Endodermal cell (in vitro differentiated cells): ENCODE results near the gene BUB1. TPM values are rescaled to one million over a fixed set of nuclear protein-coding genes. Genes with fewer than 3 reads are reported as not detected.
"Not testable (repeated sequence)": the region's sequence is repeated elsewhere in the genome, so short reads cannot be mapped to it uniquely, and the experiment has no call there.

ENCODE experiments used
- DNase-seq: peaks from one replicate; pipeline ENCODE4 v3.0.0-alpha.2; 2017
- H3K27ac ChIP-seq: 2 replicates; pipeline ENCODE4 v1.5.1; 2013; ENCODE audit warnings: mild to moderate bottlenecking, low read depth, low read length, moderate library complexity
- H3K27me3 ChIP-seq: 2 replicates; pipeline ENCODE4 v1.6.1; 2013; ENCODE audit warnings: mild to moderate bottlenecking, low read length, moderate library complexity; ENCODE audit not compliant: insufficient read depth, control insufficient read depth, poor library complexity, severe bottlenecking
- H3K36me3 ChIP-seq: 2 replicates; pipeline ENCODE4 v1.7.0; 2013; ENCODE audit warnings: mild to moderate bottlenecking, low read length, moderate library complexity; ENCODE audit not compliant: control insufficient read depth, insufficient read depth
- H3K4me1 ChIP-seq: one replicate; pipeline ENCODE4 v1.7.0; 2013; ENCODE audit warnings: low read length; ENCODE audit not compliant: control insufficient read depth, insufficient read depth
- H3K4me3 ChIP-seq: 2 replicates; pipeline ENCODE4 v1.5.1; 2013; ENCODE audit warnings: mild to moderate bottlenecking, low read length, moderate library complexity
- H3K9ac ChIP-seq: 2 replicates; pipeline ENCODE4 v1.6.1; 2013; ENCODE audit warnings: mild to moderate bottlenecking, low read length, moderate library complexity; ENCODE audit not compliant: poor library complexity, severe bottlenecking; ENCODE audit errors: extremely low read depth
- H3K9me3 ChIP-seq: 2 replicates; pipeline ENCODE4 v1.6.1; 2013; ENCODE audit warnings: mild to moderate bottlenecking, low read length, moderate library complexity; ENCODE audit not compliant: control insufficient read depth
- H3K27ac Mint-ChIP-seq: 2 replicates; pipeline ENCODE4 v1.8.0; 2020; ENCODE audit warnings: mixed read lengths
- H3K27me3 Mint-ChIP-seq: 2 replicates; pipeline ENCODE4 v1.8.0; 2021; ENCODE audit warnings: mild to moderate bottlenecking, mixed read lengths; ENCODE audit not compliant: insufficient read depth
- H3K36me3 Mint-ChIP-seq: 2 replicates; pipeline ENCODE4 v1.8.0; 2020; ENCODE audit warnings: low read depth, mixed read lengths
- H3K4me1 Mint-ChIP-seq: 2 replicates; pipeline ENCODE4 v1.8.0; 2020; ENCODE audit warnings: mixed read lengths
- H3K4me3 Mint-ChIP-seq: 2 replicates; pipeline ENCODE4 v1.8.0; 2020; ENCODE audit warnings: mild to moderate bottlenecking, moderate library complexity, mixed read lengths
- H3K9me3 Mint-ChIP-seq: 2 replicates; pipeline ENCODE4 v1.8.0; 2020; ENCODE audit warnings: mild to moderate bottlenecking, mixed read lengths
- WGBS, 2 experiments: methylation state at CpG; one replicate each; pipeline versions ENCODE4 v1.1.5 to v1.1.7; 2013; ENCODE audit warnings: missing lambda C conversion rate in 2 of 2, mixed read lengths in 1 of 2; ENCODE audit not compliant: insufficient coverage in 1 of 2, insufficient read length in 1 of 2; 5-methylcytosine and 5-hydroxymethylcytosine counted together
- total RNA-seq, 2 donors: library from RNA; stranded (reverse); fragmentation: NEBNext Ultra II Directional in 1 of 2; extraction: Animal tissue kit (Norgen Biotek cat#: 25700) in 1 of 2; gene quantifications; 2 replicates in 1 of 2; 3 replicates in 1 of 2; pipeline ENCODE4 v1.2.1, GENCODE V29; 2021

Gene BUB1
- total RNA-seq, 2 donors from 2014 or later = 68.3 to 118 TPM

DNA sequence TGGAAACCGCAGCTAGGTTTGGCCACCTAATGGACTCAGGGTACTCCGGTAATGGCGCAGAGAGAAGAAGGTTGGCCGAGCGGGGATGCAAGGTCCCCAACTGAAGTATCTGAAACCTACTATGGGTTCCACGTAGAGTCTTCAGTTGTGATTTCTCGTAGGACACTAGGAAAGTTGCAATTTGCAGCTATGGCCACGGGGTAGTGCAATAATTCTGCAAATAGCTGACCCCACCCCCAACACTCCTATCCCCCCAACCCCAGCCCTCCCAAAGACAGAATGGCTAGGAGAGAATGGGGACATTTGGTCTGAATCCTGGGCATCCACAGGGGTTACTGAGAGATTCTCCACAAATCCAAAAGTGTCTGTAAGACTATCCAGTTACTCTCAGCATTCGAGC, 75.7 kb downstream of the BUB1 start:
- H3K27ac Mint-ChIP-seq, H3K27ac ChIP-seq, H3K4me3 Mint-ChIP-seq, H3K36me3 Mint-ChIP-seq, H3K36me3 ChIP-seq, H3K4me1 ChIP-seq, DNase-seq, H3K9me3 Mint-ChIP-seq, H3K27me3 ChIP-seq, H3K27me3 Mint-ChIP-seq, H3K4me1 Mint-ChIP-seq, H3K9me3 ChIP-seq, H3K9ac ChIP-seq, H3K4me3 ChIP-seq: not testable (repeated sequence)
- WGBS, 2 experiments = 100% methylated on average over 3 of the region's 9 CpGs; no CpG with 5 or more reads in 1 of the 2 experiments

GRCh38 chr2:110591973-110592372, 85.9 kb downstream of the BUB1 start:
- not testable (repeated sequence) for H3K27me3 Mint-ChIP-seq, H3K4me1 Mint-ChIP-seq, H3K27ac ChIP-seq, H3K4me1 ChIP-seq, H3K27ac Mint-ChIP-seq, H3K9me3 Mint-ChIP-seq, H3K36me3 ChIP-seq, H3K4me3 Mint-ChIP-seq, H3K4me3 ChIP-seq, H3K9me3 ChIP-seq, H3K27me3 ChIP-seq, H3K36me3 Mint-ChIP-seq, H3K9ac ChIP-seq, DNase-seq
- WGBS, 2 experiments = no CpG with 5 or more reads among the region's 2 CpGs

DNA sequence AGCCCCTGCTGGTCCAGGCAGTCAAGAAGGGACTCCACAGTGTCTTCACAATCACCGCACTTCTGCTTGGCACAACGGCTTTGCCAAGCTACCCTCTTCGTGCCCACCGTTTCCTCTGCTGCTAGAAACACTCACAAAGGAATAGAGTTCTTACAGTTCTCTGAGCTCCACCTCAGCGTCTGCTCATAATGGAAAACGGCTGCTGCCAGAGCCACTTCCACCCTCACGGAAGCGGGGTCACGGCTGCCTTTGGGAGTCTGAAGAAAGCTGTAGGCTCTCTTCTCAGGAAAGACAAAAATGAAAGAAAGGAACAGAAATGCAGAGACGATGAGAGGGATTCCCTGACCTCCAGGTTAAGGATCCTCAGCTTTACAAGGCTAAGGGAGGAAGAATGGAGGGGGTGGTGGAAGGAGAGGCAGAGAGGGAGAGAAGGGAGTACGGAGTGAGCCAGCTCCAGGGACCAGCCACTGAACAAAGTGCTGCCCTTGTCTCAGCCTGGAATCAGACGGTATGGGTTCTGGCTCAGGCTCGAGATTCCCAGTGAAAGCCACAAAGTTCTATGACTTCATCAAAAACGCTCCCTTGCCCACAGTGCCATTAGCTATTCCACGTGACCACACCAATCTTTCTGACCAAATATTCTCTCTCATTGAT, 88.1 kb downstream of the BUB1 start:
- WGBS, 2 experiments = no CpG with 5 or more reads among the region's 15 CpGs
- H3K4me1 Mint-ChIP-seq, H3K4me3 Mint-ChIP-seq, H3K4me1 ChIP-seq, DNase-seq, H3K9ac ChIP-seq, H3K36me3 Mint-ChIP-seq, H3K27ac Mint-ChIP-seq, H3K27me3 ChIP-seq, H3K9me3 Mint-ChIP-seq, H3K27ac ChIP-seq, H3K36me3 ChIP-seq, H3K27me3 Mint-ChIP-seq, H3K4me3 ChIP-seq, H3K9me3 ChIP-seq: not testable (repeated sequence)

DNA sequence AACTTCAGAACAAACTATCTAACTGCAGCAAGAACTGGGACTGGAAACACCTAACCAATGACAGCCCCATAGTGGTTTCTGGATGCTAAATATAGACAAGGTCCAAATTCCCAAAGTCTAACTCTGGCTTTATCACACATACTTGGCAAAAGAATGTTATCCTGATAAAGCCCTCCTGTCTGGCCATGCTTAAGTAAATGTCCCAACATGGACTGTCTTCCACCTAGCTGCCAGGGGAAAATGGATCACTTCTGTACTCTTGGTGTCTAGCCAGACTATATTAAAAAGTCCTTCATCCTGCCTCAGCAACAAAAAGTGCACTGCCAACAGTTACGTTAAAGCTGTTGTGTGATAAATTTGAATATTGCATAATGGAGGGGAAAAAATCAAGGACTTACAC, 89.3 kb downstream of the BUB1 start:
- not testable (repeated sequence) for H3K27me3 Mint-ChIP-seq, H3K4me1 Mint-ChIP-seq, H3K36me3 Mint-ChIP-seq, H3K4me3 ChIP-seq, H3K36me3 ChIP-seq, H3K27me3 ChIP-seq, H3K9me3 Mint-ChIP-seq, H3K27ac Mint-ChIP-seq, H3K27ac ChIP-seq, H3K4me1 ChIP-seq, H3K9ac ChIP-seq, DNase-seq, H3K9me3 ChIP-seq, H3K4me3 Mint-ChIP-seq
- WGBS, 2 experiments = no CpG with 5 or more reads among the region's 1 CpG

Other genes starting within 250 kb of the BUB1 start
- gene LIMS4, start 205.2 kb downstream of the BUB1 start, total RNA-seq = 1 to 10 TPM in 1 of 2 donors, under 1 TPM in 1; 0.48 to 1.7 TPM
- gene RGPD6, start 100.8 kb downstream of the BUB1 start, total RNA-seq = 10 to 100 TPM; 33.7 to 58.0 TPM
- gene ACOXL, start 54.5 kb upstream of the BUB1 start, total RNA-seq = 10 to 100 TPM; 11.7 to 12.3 TPM